ENCODE data around the gene WDR11. TPM values are rescaled to one million over a fixed set of nuclear protein-coding genes. Genes with fewer than 3 reads are reported as not detected.

The WDR11 gene
- polyA plus RNA-seq, 2 of the 4 experiments (the other 2 are of a cell fraction) = 34.4 to 87.1 TPM

- H3K9me3 ChIP-seq = peaks cover 8% of the 10 kb centered on the region; the same call in 1 of the 3 replicates
- TF ChIP-seq HOXB5 (CRISPR knock-in tag; IDR thresholded peaks at IDR 0.05) (no peak), HOXA7 (CRISPR knock-in tag; IDR thresholded peaks at IDR 0.05) (no peak), EHF (CRISPR knock-in tag; IDR thresholded peaks at IDR 0.05) (no peak), SREBF2 (IDR thresholded peaks at IDR 0.05) (no peak), POLR2A (IDR thresholded peaks at IDR 0.05; ENCODE audit: low read length) (no peak), CBX8 (IDR thresholded peaks at IDR 0.05) (no peak)
- H3K27ac ChIP-seq = no peak overlapping the region
- H3K4me3 ChIP-seq = no peak overlapping the region
- DNase-seq (ENCODE audit: low read depth in 1 of 2, low spot score in 1 of 2) (no peak), FAIRE-seq (no peak), ATAC-seq (no peak)
- CTCF ChIA-PET = no interaction called here
- POLR2A ChIA-PET = no interaction called here
- no peak overlapping the region for H3K4me2 ChIP-seq
- H3K4me1 ChIP-seq = no peaks in the 10 kb centered on the region
- 70% methylated on average over 25 of the region's 47 CpGs for WGBS (ENCODE audit: missing lambda C conversion rate)
These were observed 97.9 kb downstream of the WDR11 start for GRCh38 chr10:120948889-120949608.

GRCh38 chr10:120949609-120950031 lies 98.5 kb downstream of the WDR11 start:
- FAIRE-seq = no peak
- no peak for ATAC-seq

GRCh38 chr10:120950051-120950561 lies 98.9 kb downstream of the WDR11 start:
- no peak overlapping the region for H3K4me2 ChIP-seq
- no peak for TF ChIP-seq RNF2 (IDR thresholded peaks at IDR 0.05; ENCODE audit: borderline replicate concordance, low read depth)
- TF ChIP-seq CEBPB (IDR thresholded peaks at IDR 0.05) = no peak
- no peak for TF ChIP-seq HOXB5 (CRISPR knock-in tag; IDR thresholded peaks at IDR 0.05)
- TF ChIP-seq SMC3 (IDR thresholded peaks at IDR 0.05) = no peak
- TF ChIP-seq NPAS2 (CRISPR knock-in tag; IDR thresholded peaks at IDR 0.05; ENCODE audit: borderline replicate concordance) = no peak
- TF ChIP-seq PHF8 (IDR thresholded peaks at IDR 0.05; ENCODE audit: borderline replicate concordance, low read depth) = no peak
- no peak for TF ChIP-seq EHMT2 (IDR thresholded peaks at IDR 0.05; ENCODE audit: low read depth)
- no peak for TF ChIP-seq KDM1A (IDR thresholded peaks at IDR 0.05; ENCODE audit: low read depth)
- no peak for TF ChIP-seq ZSCAN20 (CRISPR knock-in tag; IDR thresholded peaks at IDR 0.05)
- no peak for TF ChIP-seq HDAC2 (IDR thresholded peaks at IDR 0.05)
- no peak for TF ChIP-seq SREBF2 (IDR thresholded peaks at IDR 0.05)
- no peak for TF ChIP-seq BCL3 (IDR thresholded peaks at IDR 0.05)
- TF ChIP-seq RAD21 (conservative IDR thresholded peaks at IDR 0.05 in 1 of 2, IDR thresholded peaks at IDR 0.05 in 1 of 2) = no peak
- no peak for TF ChIP-seq JUNB (IDR thresholded peaks at IDR 0.05)

More at GRCh38 chr10:120949609-120950031, 98.5 kb downstream of the WDR11 start:
- Histone ChIP-seq H3K4me2 (no peak overlapping the region), H3K4me1 (no peaks in the 10 kb centered on the region), H3K9me3 (peaks cover 8% of the 10 kb centered on the region; the same call in 1 of the 3 replicates), H3K27ac (no peak overlapping the region), H3K4me3 (no peak overlapping the region)
- WGBS (ENCODE audit: missing lambda C conversion rate) = 85% methylated on average over 24 of the region's 28 CpGs
- CTCF ChIA-PET = no interaction called here
- no peak for TF ChIP-seq RFX5 (IDR thresholded peaks at IDR 0.05)
- TF ChIP-seq FOSL2 (IDR thresholded peaks at IDR 0.05) = no peak
- TF ChIP-seq FOSL2 (CRISPR knock-in tag; IDR thresholded peaks at IDR 0.05) = no peak
- no peak for TF ChIP-seq SMC3 (IDR thresholded peaks at IDR 0.05)
- TF ChIP-seq CBX8 (IDR thresholded peaks at IDR 0.05) = no peak
- TF ChIP-seq HDAC2 (IDR thresholded peaks at IDR 0.05) = no peak
- no peak for TF ChIP-seq ATOH8 (CRISPR knock-in tag; IDR thresholded peaks at IDR 0.05; ENCODE audit: low read depth)
- no peak for TF ChIP-seq NR3C1 (IDR thresholded peaks at IDR 0.05)
- TF ChIP-seq TFCP2L1 (CRISPR knock-in tag; IDR thresholded peaks at IDR 0.05) = no peak
- TF ChIP-seq MYC (IDR thresholded peaks at IDR 0.05; ENCODE audit: borderline replicate concordance, low read length) = no peak
- no peak for TF ChIP-seq MAX (IDR thresholded peaks at IDR 0.05)
- no peak for TF ChIP-seq ESRRA (IDR thresholded peaks at IDR 0.05; ENCODE audit: borderline replicate concordance, low read length)
- no peak for TF ChIP-seq TP53 (CRISPR knock-in tag; IDR thresholded peaks at IDR 0.05)
- TF ChIP-seq KDM5A (IDR thresholded peaks at IDR 0.05) = no peak
- TF ChIP-seq PBX3 (IDR thresholded peaks at IDR 0.05) = no peak
- TF ChIP-seq ZFP36 (IDR thresholded peaks at IDR 0.05; ENCODE audit: borderline replicate concordance, partially characterized antibody) = no peak
- no peak for TF ChIP-seq FOSB (CRISPR knock-in tag; IDR thresholded peaks at IDR 0.05)
- no peak for TF ChIP-seq FOXS1 (CRISPR knock-in tag; IDR thresholded peaks at IDR 0.05)
- no peak for TF ChIP-seq ELK1 (IDR thresholded peaks at IDR 0.05; ENCODE audit: low read depth, low read length)
- POLR2A ChIA-PET = no interaction called here
- no peak for DNase-seq (ENCODE audit: low read depth in 1 of 2, low spot score in 1 of 2)

More at GRCh38 chr10:120950051-120950561, 98.9 kb downstream of the WDR11 start:
- POLR2A ChIA-PET = no interaction called here
- ATAC-seq (no peak), DNase-seq (ENCODE audit: low read depth in 1 of 2, low spot score in 1 of 2) (no peak), FAIRE-seq (no peak)
- Histone ChIP-seq H3K4me3 (no peak overlapping the region), H3K9me3 (peaks cover 8% of the 10 kb centered on the region; the same call in 1 of the 3 replicates), H3K4me1 (no peaks in the 10 kb centered on the region), H3K27ac (no peak overlapping the region)
- CTCF ChIA-PET = no interaction called here
- WGBS (ENCODE audit: missing lambda C conversion rate) = 50% methylated on average over 9 of the region's 24 CpGs

Measured in A549 (cell line).